GM12878 (cell line): ENCODE measurements around the gene FKBP15. TPM values are rescaled to one million over a fixed set of nuclear protein-coding genes. Genes with fewer than 3 reads are reported as not detected.

Experiments
- BCL3 ChIP-seq: IDR thresholded peaks from 2 replicates; pipeline ENCODE4 v1.6.1; 2011; ENCODE audit warnings: borderline replicate concordance, low read depth, mild to moderate bottlenecking, moderate library complexity, low read length; ENCODE audit not compliant: insufficient read depth, poor library complexity, severe bottlenecking
- CREB1 ChIP-seq: IDR thresholded peaks from 2 replicates; pipeline ENCODE4 v1.6.1; 2012; ENCODE audit warnings: low read depth, mild to moderate bottlenecking, inconsistent platforms
- CTCF ChIP-seq, 3 experiments: IDR thresholded peaks in 2 of 3; conservative IDR thresholded peaks in 1 of 3; 2 replicates each; pipeline ENCODE4 v1.5.1; 2011; ENCODE audit warnings: low read depth in 3 of 3, low read length in 3 of 3, mild to moderate bottlenecking in 3 of 3, control low read depth in 2 of 3, moderate library complexity in 2 of 3, inconsistent platforms in 1 of 3, mixed read lengths in 1 of 3; ENCODE audit not compliant: control insufficient read depth in 2 of 3, insufficient read depth in 1 of 3; ENCODE audit errors: extremely low read depth in 1 of 3
- DPF2 ChIP-seq: fragments of 450-650 bp; IDR thresholded peaks from 2 replicates; pipeline ENCODE4 v1.6.1; 2017; ENCODE audit warnings: mild to moderate bottlenecking
- ELK1 ChIP-seq: IDR thresholded peaks from 2 replicates; pipeline ENCODE4 v1.6.1; 2012; ENCODE audit warnings: low read depth, low read length, improper control_type of control experiment
- EZH2 ChIP-seq: IDR thresholded peaks from 2 replicates; pipeline ENCODE4 v1.6.1; 2012; ENCODE audit warnings: low read depth, mild to moderate bottlenecking, control low read depth, inconsistent platforms, low read length, borderline replicate concordance; ENCODE audit not compliant: control insufficient read depth
- JUND ChIP-seq: IDR thresholded peaks from 2 replicates; pipeline ENCODE4 v1.6.1; 2012; ENCODE audit warnings: low read depth, mild to moderate bottlenecking, low read length, improper control_type of control experiment, moderate library complexity
- MEF2A ChIP-seq: IDR thresholded peaks from 2 replicates; pipeline ENCODE4 v1.6.1; 2011; ENCODE audit warnings: low read depth, mild to moderate bottlenecking, low read length, moderate library complexity; ENCODE audit not compliant: insufficient read depth
- MLLT1 ChIP-seq: fragments of 450-650 bp; IDR thresholded peaks from 2 replicates; pipeline ENCODE4 v1.6.1; 2016; ENCODE audit warnings: mild to moderate bottlenecking
- NR2F1 ChIP-seq: fragments of 450-650 bp; conservative IDR thresholded peaks from 2 replicates; pipeline ENCODE4 v1.6.1; 2017; ENCODE audit warnings: mild to moderate bottlenecking
- NRF1 ChIP-seq: conservative IDR thresholded peaks from 2 replicates; pipeline ENCODE4 v1.6.1; 2011; ENCODE audit warnings: mild to moderate bottlenecking, low read depth, low read length, improper control_type of control experiment
- PAX5 ChIP-seq: IDR thresholded peaks from 2 replicates; pipeline ENCODE4 v1.6.1; 2011; ENCODE audit warnings: low read depth, low read length, borderline replicate concordance
- PAX8 ChIP-seq: fragments of 450-650 bp; IDR thresholded peaks from 2 replicates; pipeline ENCODE4 v1.6.1; 2017; ENCODE audit warnings: mild to moderate bottlenecking, moderate library complexity
- PRDM15 ChIP-seq: fragments of 450-650 bp; formaldehyde crosslinking; IDR thresholded peaks from 2 replicates; pipeline ENCODE4 v1.4.0; 2020; ENCODE audit warnings: mild to moderate bottlenecking, moderate library complexity
- SMAD1 ChIP-seq: fragments of 450-650 bp; IDR thresholded peaks from 2 replicates; pipeline ENCODE4 v1.6.1; 2018; ENCODE audit warnings: mild to moderate bottlenecking, low read depth; ENCODE audit not compliant: partially characterized antibody
- ZBED1 ChIP-seq: IDR thresholded peaks from 2 replicates; pipeline ENCODE4 v1.6.1; 2016; ENCODE audit warnings: borderline replicate concordance
- ZNF384 ChIP-seq: IDR thresholded peaks from 2 replicates; pipeline ENCODE4 v1.6.1; 2012; ENCODE audit warnings: low read depth, mild to moderate bottlenecking, low read length, improper control_type of control experiment, borderline replicate concordance
- polyA plus RNA-seq, 11 experiments: library from polyadenylated mRNA; depleted of rRNA in 4 of 11; unstranded in 6 of 11; stranded (reverse) in 5 of 11; fragments of >200 nt; fragmentation: Nextera tagmentation in 4 of 11; fragmentation: Illumina TruSeq in 1 of 11; extraction: Ambion mirVana in 4 of 11; extraction: Trizol in 1 of 11; gene quantifications; 1 replicate in 1 of 11; 2 replicates in 10 of 11; pipeline versions ENCODE4 v1.2.1 to v1.2.3, GENCODE V29; 2011 to 2016; ENCODE audit warnings: inconsistent platforms in 2 of 11, missing spikeins in 2 of 11, low read depth in 1 of 11
- total RNA-seq, 4 experiments: library from RNA; depleted of rRNA in 3 of 4; stranded (reverse); fragments of >200 nt in 3 of 4; fragmentation: Illumina TruSeq in 1 of 4; extraction: Trizol in 1 of 4; gene quantifications; 2 replicates each; pipeline versions ENCODE4 v1.2.1 to v1.2.3, GENCODE V29; 2013 to 2021

Gene FKBP15
- total and polyA plus RNA-seq, 10 of the 15 experiments (the other 5 are each of a cell fraction or from before 2014, with no cell fraction given), result 5.0 to 53.4 (median 21.2) TPM

GRCh38 chr9:113219186-113219936 lies 1.7 kb downstream of the FKBP15 start (continued):
- TF ChIP-seq PRDM15 (CRISPR knock-in tag), result no peak
- TF ChIP-seq ZBED1, result 0 out of 2 replicates have a peak, but pooled peaks have one; percentile 44
- TF ChIP-seq JUND, result no peak
- no peak for TF ChIP-seq ZNF384
- TF ChIP-seq BCL3, result no peak
- no peak for TF ChIP-seq PAX5
- TF ChIP-seq CREB1, result no peak; the same call in 1 of the 2 replicates
- no peak for TF ChIP-seq EZH2
- no peak for TF ChIP-seq CTCF (IDR thresholded peaks at IDR 0.05 in 2 of 3, conservative IDR thresholded peaks at IDR 0.05 in 1 of 3; ENCODE audit: control insufficient read depth in 2 of 3, extremely low read depth in 1 of 3, insufficient read depth in 1 of 3, low read depth in 3 of 3, low read length in 3 of 3)
- TF ChIP-seq DPF2, result peak; percentile 47; the same call in 1 of the 2 replicates
- peak; percentile 60; the same call in 1 of the 2 replicates for TF ChIP-seq ELK1
- no peak for TF ChIP-seq SMAD1
- TF ChIP-seq MLLT1, result no peak
- no peak for TF ChIP-seq NRF1
- TF ChIP-seq PAX8, result no peak
- TF ChIP-seq MEF2A, result peak; percentile 89; the same call in 1 of the 2 replicates
- no peak for TF ChIP-seq NR2F1
